Trophoblast cell (in vitro differentiated cells and primary cell): Measurements from ENCODE around the gene PNMT.

Source experiments
- DNase-seq, 2 donors: peaks; one replicate each; pipeline ENCODE4 v3.0.0-alpha.2; 2016
- H2AFZ ChIP-seq: 2 replicates; pipeline ENCODE4 v1.6.1; 2013; ENCODE audit warnings: low read length, moderate library complexity, mild to moderate bottlenecking; ENCODE audit not compliant: insufficient read depth, poor library complexity
- H2AK5ac ChIP-seq: 2 replicates; pipeline ENCODE4 v1.6.1; 2013; ENCODE audit warnings: mild to moderate bottlenecking, low read length
- H2BK120ac ChIP-seq: 2 replicates; pipeline ENCODE4 v1.6.1; 2013; ENCODE audit warnings: low read length, mild to moderate bottlenecking, moderate library complexity; ENCODE audit not compliant: insufficient read depth, poor library complexity
- H2BK12ac ChIP-seq: 2 replicates; pipeline ENCODE4 v1.6.1; 2013; ENCODE audit warnings: mild to moderate bottlenecking, low read length, moderate library complexity
- H2BK5ac ChIP-seq: 2 replicates; pipeline ENCODE4 v1.6.1; 2013; ENCODE audit warnings: low read length, low read depth, moderate library complexity, mild to moderate bottlenecking; ENCODE audit not compliant: poor library complexity
- H3K14ac ChIP-seq: 2 replicates; pipeline ENCODE4 v1.6.1; 2013; ENCODE audit warnings: mild to moderate bottlenecking, low read length
- H3K18ac ChIP-seq: 2 replicates; pipeline ENCODE4 v1.6.1; 2013; ENCODE audit warnings: mild to moderate bottlenecking, low read length
- H3K23ac ChIP-seq: 2 replicates; pipeline ENCODE4 v1.6.1; 2013; ENCODE audit warnings: low read length
- H3K27ac ChIP-seq: 2 replicates; pipeline ENCODE4 v1.5.1; 2013; ENCODE audit warnings: low read depth, mild to moderate bottlenecking, inconsistent platforms, low read length, moderate library complexity
- H3K27me3 ChIP-seq: 2 replicates; pipeline ENCODE4 v1.6.1; 2013; ENCODE audit warnings: inconsistent platforms, mild to moderate bottlenecking, low read length, moderate library complexity; ENCODE audit not compliant: insufficient read depth
- H3K36me3 ChIP-seq, 2 experiments: 1 replicate in 1 of 2; 2 replicates in 1 of 2; pipeline ENCODE4 v1.6.1; 2013; ENCODE audit warnings: low read length in 2 of 2, mild to moderate bottlenecking in 2 of 2, moderate library complexity in 1 of 2; ENCODE audit not compliant: insufficient read depth in 2 of 2, control insufficient read depth in 1 of 2
- H3K4ac ChIP-seq: 2 replicates; pipeline ENCODE4 v1.6.1; 2013; ENCODE audit warnings: low read depth, mild to moderate bottlenecking, low read length, moderate library complexity
- H3K4me1 ChIP-seq, 2 experiments: 1 replicate in 1 of 2; 2 replicates in 1 of 2; pipeline ENCODE4 v1.6.1; 2013; ENCODE audit warnings: low read length in 2 of 2, mild to moderate bottlenecking in 2 of 2, moderate library complexity in 1 of 2; ENCODE audit not compliant: insufficient read depth in 2 of 2, control insufficient read depth in 1 of 2
- H3K4me2 ChIP-seq: 2 replicates; pipeline ENCODE4 v1.6.1; 2013; ENCODE audit warnings: inconsistent platforms, mild to moderate bottlenecking, low read length, moderate library complexity
- H3K4me3 ChIP-seq: 2 replicates; pipeline ENCODE4 v1.5.1; 2013; ENCODE audit warnings: mild to moderate bottlenecking, low read depth, low read length, inconsistent platforms
- H3K79me1 ChIP-seq: one replicate; pipeline ENCODE4 v1.6.1; 2013; ENCODE audit warnings: low read length
- H3K79me2 ChIP-seq: 2 replicates; pipeline ENCODE4 v1.6.1; 2013; ENCODE audit warnings: low read length, mild to moderate bottlenecking; ENCODE audit not compliant: control insufficient read depth, insufficient read depth, poor library complexity
- H3K9ac ChIP-seq: 2 replicates; pipeline ENCODE4 v1.6.1; 2013; ENCODE audit warnings: mild to moderate bottlenecking, low read length
- H3K9me3 ChIP-seq: 2 replicates; pipeline ENCODE4 v1.6.1; 2013; ENCODE audit warnings: low read depth, mild to moderate bottlenecking, control low read depth, inconsistent platforms, low read length; ENCODE audit not compliant: insufficient read depth
- H4K12ac ChIP-seq: 2 replicates; pipeline ENCODE4 v1.6.1; 2013; ENCODE audit warnings: low read depth, mild to moderate bottlenecking, low read length, moderate library complexity
- H4K8ac ChIP-seq: 2 replicates; pipeline ENCODE4 v1.6.1; 2013; ENCODE audit warnings: low read depth, mild to moderate bottlenecking, low read length, moderate library complexity
- H4K91ac ChIP-seq: one replicate; pipeline ENCODE4 v1.6.1; 2013; ENCODE audit warnings: low read depth, mild to moderate bottlenecking, low read length, moderate library complexity
- WGBS: extraction: QIAGEN DNeasy Blood & Tissue Kit; methylation state at CpG from one replicate; pipeline ENCODE4 v1.1.7; 2013; ENCODE audit warnings: missing lambda C conversion rate; ENCODE audit not compliant: insufficient read length, insufficient coverage; ENCODE audit errors: extremely low coverage; 5-methylcytosine and 5-hydroxymethylcytosine counted together

Gene PNMT

GRCh38 chr17:39626171-39627046 is 41.8 kb upstream of the PNMT start, which contains the start of gene PPP1R1B:
PPP1R1B (plus strand) TSS chr17:39626952; CDS start chr17:39627393, 441 bp downstream.
- Histone ChIP-seq H3K4ac (no peak within 1 kb of the TSS), H3K79me2 (no peaks in the 10 kb centered on the region), H2BK5ac (no peak within 1 kb of the TSS), H3K27ac (no peak within 1 kb of the TSS), H2BK120ac (no peak within 1 kb of the TSS), H4K91ac (no peak within 1 kb of the TSS), H3K36me3 (no peaks in the 10 kb centered on the region), H4K12ac (no peak within 1 kb of the TSS), H3K9me3 (no peaks in the 10 kb centered on the region), H3K27me3 (peaks cover 39% of the 10 kb centered on the region), H2BK12ac (no peak within 1 kb of the TSS), H3K18ac (no peak within 1 kb of the TSS), H3K9ac (no peak within 1 kb of the TSS), H3K4me3 (no peak within 1 kb of the TSS), H2AFZ (no peak within 1 kb of the TSS), H3K23ac (no peak within 1 kb of the TSS), H3K4me2 (peak within 1 kb of the TSS; percentile 42), H3K4me1 (peaks cover 3 to 8% of the 10 kb centered on the region in 2 experiments), H4K8ac (no peak within 1 kb of the TSS), H2AK5ac (no peak within 1 kb of the TSS), H3K14ac (no peak within 1 kb of the TSS), H3K79me1 (no peaks in the 10 kb centered on the region)
- no peak for DNase-seq
- no CpG with 5 or more reads among the region's 29 CpGs for WGBS

GRCh38 chr17:39627047-39627711 is 41.1 kb upstream of the PNMT start:
- no peaks in the 10 kb centered on the region for H3K79me2 ChIP-seq
- no peak overlapping the region for H2AFZ ChIP-seq
- no peak overlapping the region for H3K14ac ChIP-seq
- H3K27me3 ChIP-seq = peaks cover 39% of the 10 kb centered on the region
- no peak overlapping the region for H2AK5ac ChIP-seq
- H3K4me2 ChIP-seq = peak overlapping the region; percentile 42
- no CpG with 5 or more reads among the region's 72 CpGs for WGBS
- peaks cover 8 to 13% of the 10 kb centered on the region in 2 experiments for H3K4me1 ChIP-seq
- no peak overlapping the region for H3K4me3 ChIP-seq
- H3K79me1 ChIP-seq = peaks cover 3% of the 10 kb centered on the region
- H3K9me3 ChIP-seq = no peaks in the 10 kb centered on the region
- no peak overlapping the region for H3K18ac ChIP-seq
- H3K36me3 ChIP-seq = no peaks in the 10 kb centered on the region
- H3K4ac ChIP-seq = no peak overlapping the region
- DNase-seq = no peak
- H4K12ac ChIP-seq = no peak overlapping the region
- H4K8ac ChIP-seq = no peak overlapping the region
- no peak overlapping the region for H3K23ac ChIP-seq
- no peak overlapping the region for H2BK12ac ChIP-seq
- H4K91ac ChIP-seq = no peak overlapping the region
- no peak overlapping the region for H2BK5ac ChIP-seq
- H3K9ac ChIP-seq = no peak overlapping the region
- H2BK120ac ChIP-seq = no peak overlapping the region
- H3K27ac ChIP-seq = no peak overlapping the region

- no peak overlapping the region for H2AK5ac ChIP-seq
- no peak overlapping the region for H2AFZ ChIP-seq
- H2BK12ac ChIP-seq = no peak overlapping the region
- H3K4me2 ChIP-seq = no peak overlapping the region
- no peak overlapping the region for H2BK5ac ChIP-seq
- H3K18ac ChIP-seq = no peak overlapping the region
- H3K27ac ChIP-seq = no peak overlapping the region
- H3K9me3 ChIP-seq = no peaks in the 10 kb centered on the region
- no peak overlapping the region for H3K14ac ChIP-seq
- no CpG with 5 or more reads among the region's 16 CpGs for WGBS
- no peak for DNase-seq
- H3K27me3 ChIP-seq = peaks cover 39% of the 10 kb centered on the region
- no peak overlapping the region for H4K8ac ChIP-seq
- no peak overlapping the region for H4K12ac ChIP-seq
- H3K79me1 ChIP-seq = peaks cover 3% of the 10 kb centered on the region
- H3K4ac ChIP-seq = no peak overlapping the region
- H2BK120ac ChIP-seq = no peak overlapping the region
- no peaks in the 10 kb centered on the region for H3K36me3 ChIP-seq
- peaks cover 8 to 13% of the 10 kb centered on the region in 2 experiments for H3K4me1 ChIP-seq
- H3K9ac ChIP-seq = no peak overlapping the region
- H4K91ac ChIP-seq = no peak overlapping the region
- H3K79me2 ChIP-seq = no peaks in the 10 kb centered on the region
- no peak overlapping the region for H3K23ac ChIP-seq
- H3K4me3 ChIP-seq = no peak overlapping the region
These were observed 40.3 kb upstream of the PNMT start for GRCh38 chr17:39627712-39628516.
